SK-N-SH (cell line): ENCODE measurements around the gene CTNNB1.
"Not testable (repeated sequence)": the region's sequence is repeated elsewhere in the genome, so short reads cannot be mapped to it uniquely, and the experiment has no call there.

Experiments used
- CHD2 ChIP-seq: fragments of 150-350 bp; IDR thresholded peaks from 2 replicates; pipeline ENCODE4 v1.6.1; 2018; ENCODE audit warnings: low read length; ENCODE audit not compliant: partially characterized antibody
- EP300 ChIP-seq, 2 experiments: IDR thresholded peaks; 2 replicates each; pipeline versions ENCODE4 v1.4.0 to v1.6.1; 2012; ENCODE audit warnings: borderline replicate concordance in 1 of 2, low read depth in 1 of 2, low read length in 1 of 2
- MXI1 ChIP-seq: IDR thresholded peaks from 2 replicates; pipeline ENCODE4 v1.6.1; 2012; ENCODE audit warnings: mild to moderate bottlenecking, low read depth, low read length, improper control_type of control experiment
- POLR2AphosphoS5 ChIP-seq: IDR thresholded peaks from 2 replicates; pipeline ENCODE4 v1.6.1; 2012; ENCODE audit warnings: low read depth, low read length
- RAD21 ChIP-seq: IDR thresholded peaks from 2 replicates; pipeline ENCODE4 v1.6.1; 2012; ENCODE audit warnings: mild to moderate bottlenecking, low read length
- RFX5 ChIP-seq: IDR thresholded peaks from 2 replicates; pipeline ENCODE4 v1.6.1; 2012; ENCODE audit warnings: mild to moderate bottlenecking, improper control_type of control experiment, low read length
- SIN3A ChIP-seq: IDR thresholded peaks from 2 replicates; pipeline ENCODE4 v1.6.1; 2012; ENCODE audit warnings: low read depth, mild to moderate bottlenecking, low read length, moderate library complexity, borderline replicate concordance
- SMC3 ChIP-seq: IDR thresholded peaks from 2 replicates; pipeline ENCODE4 v1.6.1; 2012; ENCODE audit warnings: low read depth, low read length, improper control_type of control experiment
- TCF12 ChIP-seq: IDR thresholded peaks from 2 replicates; pipeline ENCODE4 v1.4.0; 2012
- TEAD4 ChIP-seq: IDR thresholded peaks from 2 replicates; pipeline ENCODE4 v1.4.0; 2012; ENCODE audit warnings: mild to moderate bottlenecking, borderline replicate concordance; ENCODE audit not compliant: insufficient read depth
- TF ChIP-seq, protein P1 (sequence below): IDR thresholded peaks from 2 replicates; pipeline ENCODE4 v1.4.0; 2012; ENCODE audit warnings: low read depth, borderline replicate concordance
- TF ChIP-seq, protein P2 (sequence below): IDR thresholded peaks from 2 replicates; pipeline ENCODE4 v1.4.0; 2012; ENCODE audit warnings: low read depth
- TF ChIP-seq, protein P3 (sequence below): fragments of 200-600 bp; sonication (generic); IDR thresholded peaks from 2 replicates; pipeline ENCODE4 v1.6.1; 2017; ENCODE audit warnings: antibody characterized with exemption, mild to moderate bottlenecking, moderate library complexity
- TF ChIP-seq, protein P4 (sequence below): IDR thresholded peaks from 2 replicates; pipeline ENCODE4 v1.6.1; 2012; ENCODE audit warnings: mild to moderate bottlenecking, low read depth, low read length, moderate library complexity

DNA sequence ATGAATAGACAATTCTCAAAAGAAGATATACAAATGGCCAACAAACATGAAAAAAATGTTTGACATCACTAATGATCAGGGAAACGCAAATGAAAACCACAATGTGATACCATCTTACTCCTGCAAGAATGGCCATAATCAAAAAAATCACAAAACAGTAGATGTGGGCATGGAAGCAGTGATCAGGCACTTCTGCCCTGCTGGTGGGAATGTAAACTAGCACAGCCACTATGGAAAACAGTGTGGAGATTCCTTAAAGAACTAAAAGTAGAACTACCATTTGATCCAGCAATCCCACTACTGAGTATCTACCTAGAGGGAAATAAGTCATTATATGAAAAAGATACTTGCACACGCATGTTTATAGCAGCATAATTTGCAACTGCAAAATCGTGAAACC lies 85.6 kb downstream of the CTNNB1 start:
- not testable (repeated sequence) for TF ChIP-seq POLR2AphosphoS5; MXI1; CHD2; EP300 (IDR thresholded peaks at IDR 0.05; ENCODE audit: borderline replicate concordance in 1 of 2, low read depth in 1 of 2, low read length in 1 of 2); SMC3; TEAD4; SIN3A; RFX5; RAD21; TCF12
- TF ChIP-seq, protein P1, sequence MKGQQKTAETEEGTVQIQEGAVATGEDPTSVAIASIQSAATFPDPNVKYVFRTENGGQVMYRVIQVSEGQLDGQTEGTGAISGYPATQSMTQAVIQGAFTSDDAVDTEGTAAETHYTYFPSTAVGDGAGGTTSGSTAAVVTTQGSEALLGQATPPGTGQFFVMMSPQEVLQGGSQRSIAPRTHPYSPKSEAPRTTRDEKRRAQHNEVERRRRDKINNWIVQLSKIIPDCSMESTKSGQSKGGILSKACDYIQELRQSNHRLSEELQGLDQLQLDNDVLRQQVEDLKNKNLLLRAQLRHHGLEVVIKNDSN, result not testable (repeated sequence)
- TF ChIP-seq, protein P2, sequence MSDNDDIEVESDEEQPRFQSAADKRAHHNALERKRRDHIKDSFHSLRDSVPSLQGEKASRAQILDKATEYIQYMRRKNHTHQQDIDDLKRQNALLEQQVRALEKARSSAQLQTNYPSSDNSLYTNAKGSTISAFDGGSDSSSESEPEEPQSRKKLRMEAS, result not testable (repeated sequence)
- TF ChIP-seq, protein P3, sequence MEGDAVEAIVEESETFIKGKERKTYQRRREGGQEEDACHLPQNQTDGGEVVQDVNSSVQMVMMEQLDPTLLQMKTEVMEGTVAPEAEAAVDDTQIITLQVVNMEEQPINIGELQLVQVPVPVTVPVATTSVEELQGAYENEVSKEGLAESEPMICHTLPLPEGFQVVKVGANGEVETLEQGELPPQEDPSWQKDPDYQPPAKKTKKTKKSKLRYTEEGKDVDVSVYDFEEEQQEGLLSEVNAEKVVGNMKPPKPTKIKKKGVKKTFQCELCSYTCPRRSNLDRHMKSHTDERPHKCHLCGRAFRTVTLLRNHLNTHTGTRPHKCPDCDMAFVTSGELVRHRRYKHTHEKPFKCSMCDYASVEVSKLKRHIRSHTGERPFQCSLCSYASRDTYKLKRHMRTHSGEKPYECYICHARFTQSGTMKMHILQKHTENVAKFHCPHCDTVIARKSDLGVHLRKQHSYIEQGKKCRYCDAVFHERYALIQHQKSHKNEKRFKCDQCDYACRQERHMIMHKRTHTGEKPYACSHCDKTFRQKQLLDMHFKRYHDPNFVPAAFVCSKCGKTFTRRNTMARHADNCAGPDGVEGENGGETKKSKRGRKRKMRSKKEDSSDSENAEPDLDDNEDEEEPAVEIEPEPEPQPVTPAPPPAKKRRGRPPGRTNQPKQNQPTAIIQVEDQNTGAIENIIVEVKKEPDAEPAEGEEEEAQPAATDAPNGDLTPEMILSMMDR, result not testable (repeated sequence)
- TF ChIP-seq, protein P4, sequence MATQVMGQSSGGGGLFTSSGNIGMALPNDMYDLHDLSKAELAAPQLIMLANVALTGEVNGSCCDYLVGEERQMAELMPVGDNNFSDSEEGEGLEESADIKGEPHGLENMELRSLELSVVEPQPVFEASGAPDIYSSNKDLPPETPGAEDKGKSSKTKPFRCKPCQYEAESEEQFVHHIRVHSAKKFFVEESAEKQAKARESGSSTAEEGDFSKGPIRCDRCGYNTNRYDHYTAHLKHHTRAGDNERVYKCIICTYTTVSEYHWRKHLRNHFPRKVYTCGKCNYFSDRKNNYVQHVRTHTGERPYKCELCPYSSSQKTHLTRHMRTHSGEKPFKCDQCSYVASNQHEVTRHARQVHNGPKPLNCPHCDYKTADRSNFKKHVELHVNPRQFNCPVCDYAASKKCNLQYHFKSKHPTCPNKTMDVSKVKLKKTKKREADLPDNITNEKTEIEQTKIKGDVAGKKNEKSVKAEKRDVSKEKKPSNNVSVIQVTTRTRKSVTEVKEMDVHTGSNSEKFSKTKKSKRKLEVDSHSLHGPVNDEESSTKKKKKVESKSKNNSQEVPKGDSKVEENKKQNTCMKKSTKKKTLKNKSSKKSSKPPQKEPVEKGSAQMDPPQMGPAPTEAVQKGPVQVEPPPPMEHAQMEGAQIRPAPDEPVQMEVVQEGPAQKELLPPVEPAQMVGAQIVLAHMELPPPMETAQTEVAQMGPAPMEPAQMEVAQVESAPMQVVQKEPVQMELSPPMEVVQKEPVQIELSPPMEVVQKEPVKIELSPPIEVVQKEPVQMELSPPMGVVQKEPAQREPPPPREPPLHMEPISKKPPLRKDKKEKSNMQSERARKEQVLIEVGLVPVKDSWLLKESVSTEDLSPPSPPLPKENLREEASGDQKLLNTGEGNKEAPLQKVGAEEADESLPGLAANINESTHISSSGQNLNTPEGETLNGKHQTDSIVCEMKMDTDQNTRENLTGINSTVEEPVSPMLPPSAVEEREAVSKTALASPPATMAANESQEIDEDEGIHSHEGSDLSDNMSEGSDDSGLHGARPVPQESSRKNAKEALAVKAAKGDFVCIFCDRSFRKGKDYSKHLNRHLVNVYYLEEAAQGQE, result not testable (repeated sequence)
